ENCODE measurements around the gene FRMPD1.

DNA sequence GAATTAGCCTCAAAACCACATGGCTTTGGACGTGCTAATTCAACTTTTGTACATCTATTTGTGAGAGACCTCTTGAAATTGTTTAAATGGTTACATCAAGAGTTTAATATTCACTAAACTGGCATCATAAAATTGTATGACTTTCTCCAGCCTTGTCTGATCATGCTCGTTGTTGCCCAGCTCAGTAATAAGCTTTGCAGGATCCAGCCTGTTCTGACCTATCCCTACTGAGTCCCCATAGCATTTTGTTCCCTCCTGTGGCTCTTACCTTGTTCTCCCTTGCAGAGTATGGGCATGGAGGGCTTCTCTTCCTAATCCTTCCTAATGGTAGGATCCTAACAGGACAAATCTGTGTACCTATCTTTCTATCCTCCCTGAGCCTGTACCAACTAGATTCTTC, 127.8 kb downstream of the FRMPD1 start:
- TF ChIP-seq, protein P1, sequence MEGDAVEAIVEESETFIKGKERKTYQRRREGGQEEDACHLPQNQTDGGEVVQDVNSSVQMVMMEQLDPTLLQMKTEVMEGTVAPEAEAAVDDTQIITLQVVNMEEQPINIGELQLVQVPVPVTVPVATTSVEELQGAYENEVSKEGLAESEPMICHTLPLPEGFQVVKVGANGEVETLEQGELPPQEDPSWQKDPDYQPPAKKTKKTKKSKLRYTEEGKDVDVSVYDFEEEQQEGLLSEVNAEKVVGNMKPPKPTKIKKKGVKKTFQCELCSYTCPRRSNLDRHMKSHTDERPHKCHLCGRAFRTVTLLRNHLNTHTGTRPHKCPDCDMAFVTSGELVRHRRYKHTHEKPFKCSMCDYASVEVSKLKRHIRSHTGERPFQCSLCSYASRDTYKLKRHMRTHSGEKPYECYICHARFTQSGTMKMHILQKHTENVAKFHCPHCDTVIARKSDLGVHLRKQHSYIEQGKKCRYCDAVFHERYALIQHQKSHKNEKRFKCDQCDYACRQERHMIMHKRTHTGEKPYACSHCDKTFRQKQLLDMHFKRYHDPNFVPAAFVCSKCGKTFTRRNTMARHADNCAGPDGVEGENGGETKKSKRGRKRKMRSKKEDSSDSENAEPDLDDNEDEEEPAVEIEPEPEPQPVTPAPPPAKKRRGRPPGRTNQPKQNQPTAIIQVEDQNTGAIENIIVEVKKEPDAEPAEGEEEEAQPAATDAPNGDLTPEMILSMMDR (conservative IDR thresholded peaks at IDR 0.05 in 1 of 2, IDR thresholded peaks at IDR 0.05 in 1 of 2; ENCODE audit: low read depth in 1 of 2, low read length in 2 of 2), result no peak
- TF ChIP-seq EZH2 (IDR thresholded peaks at IDR 0.05; ENCODE audit: low read length, missing control alignments), result no peak

Measured in fibroblast of lung (primary cell).